HG03108 (cell line): ENCODE results near the gene DGLUCY.
"Not testable (repeated sequence)": the region's sequence is repeated elsewhere in the genome, so short reads cannot be mapped to it uniquely, and the experiment has no call there.

ENCODE experiments used
- ATAC-seq: cut with Tn5 transposase; IDR thresholded peaks from one replicate; pipeline ENCODE4 v1.9.1; 2021; ENCODE audit warnings: moderate library complexity; ENCODE audit not compliant: unreplicated experiment

Gene DGLUCY

DNA sequence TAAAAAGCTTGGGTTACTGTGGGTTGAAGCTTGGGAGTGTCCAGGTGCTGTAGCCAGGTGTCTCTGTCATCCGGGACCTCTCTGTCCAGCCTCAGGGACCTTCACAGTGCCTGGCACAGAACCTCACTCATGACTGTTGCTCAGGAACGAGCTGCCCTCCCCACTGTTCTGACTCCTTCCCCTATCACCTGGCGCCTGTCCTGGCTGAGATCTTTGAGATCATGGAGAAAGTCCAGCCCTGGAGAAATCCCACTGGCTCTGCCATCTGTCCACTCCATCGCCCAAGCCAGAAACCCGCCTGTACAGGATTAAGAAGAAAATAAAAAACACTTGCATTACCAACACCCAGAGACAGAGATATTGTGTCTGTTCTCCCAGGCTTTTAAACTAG lies 53.5 kb downstream of the DGLUCY start:
- no peak for ATAC-seq

DNA sequence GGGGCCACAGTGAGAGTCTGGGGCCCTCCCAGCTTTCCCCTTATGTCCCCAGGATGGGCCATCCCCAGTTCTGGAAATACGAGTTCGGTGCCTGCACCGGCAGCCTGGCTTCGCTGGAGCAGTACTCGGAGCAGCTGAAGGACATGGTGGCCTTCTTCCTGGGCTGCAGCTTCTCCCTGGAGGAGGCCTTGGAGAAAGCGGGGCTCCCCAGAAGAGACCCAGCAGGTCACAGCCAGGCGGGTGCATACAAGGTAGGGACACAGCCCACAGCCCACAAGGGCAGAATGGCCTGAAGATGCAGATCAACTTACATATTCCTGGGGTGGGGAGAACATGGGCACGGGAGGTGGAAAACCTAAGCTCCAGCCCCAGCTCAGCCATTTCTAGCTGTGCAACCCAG lies 56.1 kb downstream of the DGLUCY start:
- no peak for ATAC-seq

DNA sequence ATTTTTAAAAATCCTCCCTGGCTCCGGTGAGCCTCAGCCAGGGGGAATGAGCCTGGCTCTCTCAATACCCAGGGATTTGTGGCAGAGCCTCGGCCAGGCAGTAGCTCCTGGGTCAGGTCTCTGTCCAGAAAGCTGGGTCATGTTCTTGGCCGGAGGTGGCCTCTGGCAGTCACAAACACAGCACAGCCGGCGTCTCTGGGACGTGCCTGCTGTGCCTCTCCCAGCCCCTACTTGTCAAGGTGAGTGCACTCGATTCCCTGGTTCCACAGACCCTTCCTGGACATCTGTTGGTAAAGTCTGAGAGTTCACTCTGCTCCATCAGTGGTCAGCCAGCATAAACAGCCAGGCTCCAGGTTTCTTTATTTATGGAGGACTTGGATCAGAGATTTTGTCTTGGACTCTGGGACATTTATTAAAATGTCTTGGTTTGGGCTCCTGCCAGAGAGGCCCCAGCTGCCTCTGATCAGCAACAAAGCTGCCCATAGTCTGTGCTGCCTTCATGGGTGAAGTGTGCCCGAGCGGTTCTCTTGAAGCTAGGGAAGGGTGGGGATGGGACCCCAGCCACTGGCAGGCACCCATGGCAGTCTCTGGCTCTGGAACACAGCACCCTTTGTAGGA lies 56.7 kb downstream of the DGLUCY start:
- no peak for ATAC-seq

- ATAC-seq = no peak
Measured at GRCh38 chr14:91171291-91171690, 57.4 kb downstream of the DGLUCY start.

DNA sequence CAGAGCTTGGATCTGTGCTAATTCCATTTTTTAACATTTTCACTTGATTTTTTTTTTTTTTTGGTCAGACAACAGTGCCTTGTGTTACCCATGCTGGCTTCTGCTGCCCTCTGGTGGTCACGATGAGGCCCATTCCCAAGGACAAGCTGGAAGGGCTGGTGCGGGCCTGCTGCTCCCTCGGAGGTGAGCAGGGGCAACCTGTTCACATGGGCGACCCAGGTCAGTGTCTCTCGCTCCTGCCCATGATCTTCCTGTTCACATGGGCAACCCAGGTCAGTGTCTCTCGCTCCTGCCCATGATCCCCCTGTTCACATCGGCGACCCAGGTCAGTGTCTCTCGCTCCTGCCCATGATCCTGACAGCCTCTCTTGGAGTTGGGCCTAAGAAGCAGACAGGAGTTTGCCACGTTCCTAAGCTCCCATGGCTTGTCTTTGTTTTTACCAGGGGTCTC lies 59.4 kb downstream of the DGLUCY start:
- ATAC-seq = no peak

DNA sequence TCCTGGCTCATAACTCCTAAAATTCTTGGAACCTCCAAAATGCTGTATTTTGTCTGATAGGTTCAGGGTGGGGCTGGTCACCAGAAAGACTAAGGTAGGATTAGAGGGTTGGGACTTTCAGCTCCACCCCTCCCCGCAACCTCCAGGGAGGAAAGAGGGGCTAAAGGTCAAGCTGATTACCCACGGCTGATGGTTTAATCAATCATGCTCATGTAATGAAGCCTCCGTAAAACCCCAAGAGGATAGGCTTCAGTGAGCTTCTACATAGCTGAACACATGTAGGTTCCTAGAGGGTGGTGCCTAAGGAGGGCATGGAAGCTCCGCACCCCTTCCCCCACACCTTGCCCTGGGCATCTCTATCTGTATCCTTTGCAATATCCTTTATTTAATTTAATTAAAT lies 60.0 kb downstream of the DGLUCY start:
- ATAC-seq = no peak

GRCh38 chr14:91175291-91176201 lies 61.7 kb downstream of the DGLUCY start:
- no peak for ATAC-seq

GRCh38 chr14:91177073-91178034 lies 63.5 kb downstream of the DGLUCY start:
- ATAC-seq = peak; percentile 50

GRCh38 chr14:91180611-91181010 lies 66.7 kb downstream of the DGLUCY start:
- ATAC-seq = no peak

DNA sequence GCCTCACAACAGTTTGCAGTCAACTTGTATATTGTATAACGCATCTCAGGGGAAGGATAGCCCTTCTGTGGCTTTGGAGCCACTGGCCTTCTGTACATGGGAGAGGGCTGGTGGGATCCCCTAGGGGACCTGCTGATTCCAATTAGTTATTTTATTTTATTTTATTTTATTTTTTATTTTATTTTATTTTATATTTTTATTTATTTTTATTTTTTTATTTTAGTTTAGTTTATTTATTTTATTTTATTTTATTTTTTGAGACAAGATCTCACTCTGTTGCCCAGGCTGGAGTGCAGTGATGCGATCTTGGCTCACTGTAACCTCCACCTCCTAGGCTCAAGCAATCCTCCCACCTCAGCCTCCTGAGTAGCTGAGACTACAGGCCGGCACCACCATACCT lies 68.9 kb downstream of the DGLUCY start:
- not testable (repeated sequence) for ATAC-seq

DNA sequence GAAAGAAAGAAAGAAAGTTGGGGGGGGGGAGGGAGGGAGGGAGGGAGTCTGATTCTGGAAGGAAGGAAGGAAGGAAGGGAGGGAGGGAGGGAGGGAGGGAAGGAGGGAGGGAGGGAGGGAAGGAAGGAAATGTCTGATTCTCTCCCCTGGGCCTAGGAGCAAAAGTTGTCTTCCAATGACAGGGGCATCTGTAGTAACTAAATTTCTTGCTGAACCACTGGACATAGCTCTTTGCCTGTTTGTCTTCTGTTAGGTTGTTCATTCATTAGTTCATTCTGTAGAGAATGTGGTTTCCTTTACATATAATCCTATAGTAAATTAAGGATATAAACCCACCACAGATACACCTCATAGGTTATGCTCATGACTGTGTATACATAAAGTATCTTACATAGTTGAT lies 70.7 kb downstream of the DGLUCY start:
- no peak for ATAC-seq

DNA sequence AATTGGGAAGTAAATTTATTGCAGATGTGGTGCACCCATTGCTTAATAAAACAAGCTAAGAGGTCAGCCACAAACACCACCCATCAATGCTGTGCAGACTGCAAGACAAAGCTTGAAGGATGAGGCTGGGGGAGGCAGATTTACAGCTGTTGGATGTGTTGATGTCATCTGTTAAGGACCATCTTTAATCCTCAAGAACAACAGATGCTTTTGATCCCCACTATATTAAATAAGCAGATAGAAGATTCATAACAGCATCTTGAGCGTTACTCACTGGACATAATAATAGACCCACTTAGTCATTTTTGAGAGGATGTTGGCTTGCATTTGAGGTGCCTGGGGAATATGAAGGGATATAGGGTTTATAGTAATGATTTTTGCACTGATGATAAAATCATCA lies 71.8 kb downstream of the DGLUCY start:
- ATAC-seq = no peak

- no peak for ATAC-seq
Measured at GRCh38 chr14:91186515-91187066, 72.7 kb downstream of the DGLUCY start.

DNA sequence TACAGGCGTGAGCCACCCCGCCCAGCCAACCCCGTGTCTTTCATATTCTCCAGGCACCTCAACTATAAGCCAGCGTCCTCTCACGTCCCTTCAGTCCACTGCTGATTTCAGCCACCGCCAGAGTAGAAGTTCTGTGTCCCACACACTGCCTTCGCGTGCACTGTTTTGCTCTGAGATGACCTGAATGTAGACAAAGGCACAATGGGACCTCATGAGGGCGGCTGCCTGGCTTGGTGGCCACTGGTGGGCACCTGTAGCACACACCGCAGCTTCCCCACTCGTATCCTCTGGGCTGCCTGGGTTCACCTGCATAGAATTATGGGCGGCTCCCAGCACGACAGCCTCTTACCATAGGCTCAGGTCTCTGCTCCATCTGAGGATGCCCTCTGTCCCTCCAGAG lies 73.4 kb downstream of the DGLUCY start:
- no peak for ATAC-seq

DNA sequence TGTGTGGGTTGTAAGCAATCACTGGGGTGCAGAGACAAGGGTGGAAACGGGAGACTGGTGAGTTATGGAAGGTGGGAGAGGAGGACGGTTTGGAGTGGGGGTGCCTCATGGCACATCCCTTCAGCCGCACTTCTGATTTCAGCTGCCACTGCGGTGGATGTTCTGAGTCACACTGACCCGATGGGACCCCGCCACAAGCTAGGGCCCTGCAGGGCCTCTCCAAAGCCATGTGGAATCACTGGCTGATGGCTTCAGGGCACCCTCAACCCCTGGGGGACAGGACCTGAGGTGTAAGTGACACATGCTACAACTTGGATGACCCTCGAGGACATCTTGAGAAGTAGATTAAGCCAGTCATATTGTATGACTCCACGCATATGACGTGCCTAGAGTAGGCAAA lies 77.0 kb downstream of the DGLUCY start:
- ATAC-seq = no peak

- no peak for ATAC-seq
Measured at GRCh38 chr14:91193069-91193468, 79.2 kb downstream of the DGLUCY start.

DNA sequence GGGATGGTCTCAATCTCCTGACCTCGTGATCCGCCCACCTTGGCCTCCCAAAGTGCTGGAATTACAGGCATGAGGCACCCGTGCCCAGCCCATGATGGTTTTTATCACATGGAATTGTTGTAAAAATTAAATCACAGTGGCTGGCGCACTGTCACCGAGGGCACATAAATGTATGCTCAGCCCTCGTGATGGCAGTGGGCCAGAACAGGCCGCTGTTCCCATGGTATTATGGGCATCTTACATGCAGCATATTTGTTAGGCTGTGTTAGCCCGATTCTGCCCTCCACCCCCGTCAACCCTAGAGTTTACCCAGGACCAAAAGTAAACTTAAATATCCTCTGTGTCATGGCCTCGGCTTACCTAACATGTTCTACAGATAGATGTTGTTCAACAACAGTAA lies 82.0 kb downstream of the DGLUCY start:
- ATAC-seq = no peak

DNA sequence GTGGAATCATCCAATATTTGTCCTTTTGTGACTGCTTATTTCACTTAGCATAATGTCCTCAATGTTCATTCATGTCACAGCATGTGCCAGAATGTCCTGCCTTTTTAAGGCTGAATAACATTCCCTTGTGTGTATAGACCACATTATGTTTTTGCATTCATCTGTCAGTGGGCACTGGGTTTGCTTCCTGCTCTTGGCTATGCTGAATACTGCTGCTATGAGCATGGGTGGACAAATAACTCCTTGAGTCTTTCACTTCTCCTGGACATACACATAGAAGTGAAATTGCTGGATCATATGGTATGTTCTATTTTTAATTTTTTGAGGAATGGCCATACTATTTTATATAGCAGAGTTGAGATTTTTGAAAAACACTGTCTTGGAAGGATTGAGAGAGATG lies 83.8 kb downstream of the DGLUCY start:
- no peak for ATAC-seq

DNA sequence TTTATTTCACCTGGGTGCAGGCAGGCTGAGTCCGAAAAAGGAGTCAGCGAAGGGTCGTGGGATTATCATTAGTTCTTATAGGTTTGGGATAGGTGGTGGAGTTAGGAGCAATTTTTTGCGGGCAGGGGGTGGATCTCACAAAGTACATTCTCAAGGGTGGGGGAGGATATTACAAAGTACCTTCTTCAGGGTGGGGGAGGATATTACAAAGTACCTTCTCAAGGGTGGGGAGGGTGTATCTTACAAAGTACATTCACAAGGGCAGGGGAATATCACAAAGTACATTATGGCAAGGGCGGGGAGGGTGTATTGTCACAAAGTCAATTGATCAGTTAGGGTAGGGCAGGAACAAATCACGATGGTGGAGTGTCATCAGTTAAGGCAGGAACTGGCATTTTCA lies 86.9 kb downstream of the DGLUCY start:
- not testable (repeated sequence) for ATAC-seq

GRCh38 chr14:91202234-91202974 lies 88.5 kb downstream of the DGLUCY start:
- no peak for ATAC-seq
